ENCODE results near the gene SCAMP5.

Gene SCAMP5

DNA sequence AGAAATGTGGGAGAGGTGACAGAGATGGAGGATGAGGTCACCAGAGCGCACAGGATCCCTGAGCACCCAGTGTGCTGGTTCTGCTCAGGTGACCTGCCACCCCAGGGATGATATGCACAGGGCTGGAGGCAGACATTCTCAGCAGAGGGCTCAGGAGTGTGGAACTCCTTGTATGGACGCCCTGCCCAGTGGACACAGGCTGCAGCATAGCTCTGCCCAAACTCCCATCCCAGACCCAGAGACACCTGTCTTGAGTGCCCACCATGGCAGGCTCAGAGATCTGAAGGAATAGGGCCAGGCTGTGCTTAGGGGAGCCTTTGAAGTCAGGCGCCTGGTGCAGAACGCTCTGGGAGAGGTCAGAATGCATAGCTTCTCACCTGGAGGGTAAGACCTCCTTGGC lies 75.3 kb downstream of the SCAMP5 start:
- DNase-seq (ENCODE audit: low spot score) = no peak
